Gastrocnemius medialis (tissue), 4 donors: ENCODE measurements around the gene STPG4. TPM values are rescaled to one million over a fixed set of nuclear protein-coding genes. Genes with fewer than 3 reads are reported as not detected.

Experiments used
- ATAC-seq, 2 donors: fragments of 150-250 bp; one replicate each; pipeline ENCODE4 v1.9.1; 2016
- DNase-seq, 2 donors: peaks; one replicate each; pipeline ENCODE4 v3.0.0-alpha.2; 2019
- H3K27ac ChIP-seq, 4 donors: fragments of 200-600 bp; sonication (generic); 1 replicate in 1 of 4; 2 replicates in 3 of 4; pipeline ENCODE4 v1.5.1; 2016 to 2018; ENCODE audit warnings: mild to moderate bottlenecking in 2 of 4, moderate library complexity in 1 of 4
- H3K27me3 ChIP-seq, 3 donors: fragments of 200-600 bp; sonication (generic) in 2 of 3; 1 replicate in 1 of 3; 2 replicates in 2 of 3; pipeline versions ENCODE4 v1.5.1 to v1.6.0; 2016 to 2019; ENCODE audit warnings: mild to moderate bottlenecking in 1 of 3, moderate library complexity in 1 of 3
- H3K36me3 ChIP-seq, 2 donors: fragments of 200-600 bp; sonication (generic) in 1 of 2; one replicate each; pipeline ENCODE4 v1.5.1; 2017 to 2018
- H3K4me1 ChIP-seq, 2 donors: fragments of 200-600 bp; sonication (generic) in 1 of 2; one replicate each; pipeline ENCODE4 v1.5.1; 2016 to 2017; ENCODE audit warnings: mild to moderate bottlenecking in 2 of 2
- H3K4me3 ChIP-seq, 4 donors: fragments of 200-600 bp; sonication (generic) in 3 of 4; 1 replicate in 1 of 4; 2 replicates in 3 of 4; pipeline ENCODE4 v1.5.1; 2016 to 2019; ENCODE audit warnings: mild to moderate bottlenecking in 2 of 4
- H3K9me3 ChIP-seq, 3 donors: fragments of 200-600 bp; sonication (generic) in 2 of 3; 1 replicate in 1 of 3; 2 replicates in 2 of 3; pipeline ENCODE4 v1.5.1; 2016 to 2019
- POLR2A ChIP-seq, 2 donors: fragments of 450-650 bp; IDR thresholded peaks; one replicate each; pipeline ENCODE4 v1.6.1; 2017; ENCODE audit warnings: antibody characterized with exemption in 2 of 2, mild to moderate bottlenecking in 2 of 2, moderate library complexity in 2 of 2
- in situ Hi-C, 4 donors: fragments of 200-750 bp; cut with MboI; loops; one replicate each; pipeline versions ENCODE4 v1.15.0 to v1.8.0; 2017; ENCODE audit warnings: low sequenced_read_pairs in 4 of 4
- intact Hi-C: fragments of 100-400 bp; cut with DNase I; formaldehyde crosslinking; loops from one replicate; pipeline ENCODE4 v1.15.1; 2023; ENCODE audit warnings: low total_unique reads
- total RNA-seq, 4 donors: library from RNA; depleted of rRNA; stranded (reverse); fragments of >200 nt; gene quantifications; one replicate each; pipeline versions ENCODE4 v1.1.0 to v1.2.3, GENCODE V29; 2016
- TF ChIP-seq, protein P1 (sequence below), 5 experiments: fragments of 450-650 bp in 3 of 5; fragments of 200-600 bp in 2 of 5; sonication (generic) in 2 of 5; IDR thresholded peaks in 4 of 5; conservative IDR thresholded peaks in 1 of 5; 1 replicate in 4 of 5; 2 replicates in 1 of 5; pipeline ENCODE4 v1.5.1; 2016 to 2019; ENCODE audit warnings: antibody characterized with exemption in 5 of 5, mild to moderate bottlenecking in 3 of 5, moderate library complexity in 3 of 5

Gene STPG4
- total RNA-seq, 4 donors from 2014 or later, result 0.33 TPM; not detected in 3

DNA sequence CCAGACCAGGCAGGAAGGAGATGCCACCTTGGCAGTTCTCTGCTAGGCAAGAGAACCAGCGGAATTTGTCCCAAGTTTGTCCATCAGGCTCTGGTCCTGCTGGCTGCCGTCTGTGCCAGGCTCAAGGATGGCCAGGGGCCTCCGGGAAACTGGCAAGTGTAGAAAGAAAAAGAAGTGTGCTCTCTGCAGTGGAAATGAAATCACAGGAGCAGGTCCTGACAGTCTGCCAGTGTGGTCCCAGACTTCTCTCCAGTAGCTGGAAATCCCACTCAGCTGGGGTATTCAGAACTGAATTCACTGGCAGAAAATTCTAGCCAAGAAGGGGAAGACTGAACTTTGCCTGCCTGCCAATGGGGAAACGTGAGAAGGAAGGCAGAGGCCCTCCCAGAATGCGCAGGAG lies 91.0 kb downstream of the STPG4 start:
- DNase-seq (no peak), ATAC-seq (peak in 1 of 2 donors; percentile 42)
- in situ Hi-C loops, result no loop called here
- Histone ChIP-seq H3K27ac (peak overlapping the region; percentile 7 to 74 (median 52)), H3K9me3 (no peaks in the 10 kb centered on the region), H3K27me3 (no peaks in the 10 kb centered on the region), H3K36me3 (no peaks in the 10 kb centered on the region), H3K4me3 (no peak overlapping the region), H3K4me1 (peaks cover 62 to 64% of the 10 kb centered on the region in 2 donors)
- intact Hi-C loops, result no loop called here
- TF ChIP-seq, protein P1, sequence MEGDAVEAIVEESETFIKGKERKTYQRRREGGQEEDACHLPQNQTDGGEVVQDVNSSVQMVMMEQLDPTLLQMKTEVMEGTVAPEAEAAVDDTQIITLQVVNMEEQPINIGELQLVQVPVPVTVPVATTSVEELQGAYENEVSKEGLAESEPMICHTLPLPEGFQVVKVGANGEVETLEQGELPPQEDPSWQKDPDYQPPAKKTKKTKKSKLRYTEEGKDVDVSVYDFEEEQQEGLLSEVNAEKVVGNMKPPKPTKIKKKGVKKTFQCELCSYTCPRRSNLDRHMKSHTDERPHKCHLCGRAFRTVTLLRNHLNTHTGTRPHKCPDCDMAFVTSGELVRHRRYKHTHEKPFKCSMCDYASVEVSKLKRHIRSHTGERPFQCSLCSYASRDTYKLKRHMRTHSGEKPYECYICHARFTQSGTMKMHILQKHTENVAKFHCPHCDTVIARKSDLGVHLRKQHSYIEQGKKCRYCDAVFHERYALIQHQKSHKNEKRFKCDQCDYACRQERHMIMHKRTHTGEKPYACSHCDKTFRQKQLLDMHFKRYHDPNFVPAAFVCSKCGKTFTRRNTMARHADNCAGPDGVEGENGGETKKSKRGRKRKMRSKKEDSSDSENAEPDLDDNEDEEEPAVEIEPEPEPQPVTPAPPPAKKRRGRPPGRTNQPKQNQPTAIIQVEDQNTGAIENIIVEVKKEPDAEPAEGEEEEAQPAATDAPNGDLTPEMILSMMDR (IDR thresholded peaks at IDR 0.05 in 4 of 5, conservative IDR thresholded peaks at IDR 0.05 in 1 of 5), result no peak
- no peak for TF ChIP-seq POLR2A (IDR thresholded peaks at IDR 0.05)

DNA sequence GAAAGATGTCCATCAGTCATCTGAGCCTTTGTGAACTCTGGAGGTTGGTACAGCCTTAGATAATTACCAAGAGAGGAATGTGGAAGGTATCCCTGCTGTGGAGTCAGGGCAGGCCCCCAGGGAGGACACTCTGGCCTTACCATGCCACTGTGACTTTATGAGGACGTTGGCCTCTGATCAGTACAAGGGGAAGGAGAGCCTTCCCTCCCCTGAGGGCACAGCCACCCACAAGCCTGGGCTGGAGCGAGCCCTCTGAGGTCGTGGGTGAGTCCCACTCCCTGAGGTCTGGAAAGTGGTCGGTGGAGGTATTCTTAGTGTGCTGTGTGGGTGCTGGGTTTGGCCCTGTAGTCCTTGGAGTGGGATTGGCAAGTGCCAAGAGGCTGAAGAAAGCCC lies 91.6 kb downstream of the STPG4 start:
- TF ChIP-seq, protein P1 (IDR thresholded peaks at IDR 0.05 in 4 of 5, conservative IDR thresholded peaks at IDR 0.05 in 1 of 5), result no peak
- TF ChIP-seq POLR2A (IDR thresholded peaks at IDR 0.05), result no peak
- H3K27me3 ChIP-seq, result no peaks in the 10 kb centered on the region
- peaks cover 58 to 61% of the 10 kb centered on the region in 2 donors for H3K4me1 ChIP-seq
- H3K4me3 ChIP-seq, result no peak overlapping the region
- in situ Hi-C loops (no loop called here), intact Hi-C loops (no loop called here)
- no peaks in the 10 kb centered on the region for H3K9me3 ChIP-seq
- peak overlapping the region; percentile 41 to 74 (median 55) for H3K27ac ChIP-seq
- H3K36me3 ChIP-seq, result no peaks in the 10 kb centered on the region
- ATAC-seq (peak in 1 of 2 donors; percentile 34), DNase-seq (no peak)

- Histone ChIP-seq H3K4me3 (no peak overlapping the region), H3K36me3 (no peaks in the 10 kb centered on the region), H3K4me1 (peaks cover 58 to 61% of the 10 kb centered on the region in 2 donors), H3K27me3 (no peaks in the 10 kb centered on the region), H3K9me3 (no peaks in the 10 kb centered on the region), H3K27ac (peak overlapping the region; percentile 41 to 74 (median 55))
- intact Hi-C loops (no loop called here), in situ Hi-C loops (no loop called here)
- ATAC-seq (no peak), DNase-seq (no peak)
- TF ChIP-seq, protein P1 (IDR thresholded peaks at IDR 0.05 in 4 of 5, conservative IDR thresholded peaks at IDR 0.05 in 1 of 5), result no peak
- TF ChIP-seq POLR2A (IDR thresholded peaks at IDR 0.05), result no peak
These were observed 92.2 kb downstream of the STPG4 start for GRCh38 chr2:47062681-47063537.

GRCh38 chr2:47061944-47062678 lies 93.0 kb downstream of the STPG4 start:
- intact Hi-C loops, result no loop called here

More at GRCh38 chr2:47061944-47062678, 93.0 kb downstream of the STPG4 start:
- H3K27me3 ChIP-seq, result no peaks in the 10 kb centered on the region
- DNase-seq (no peak), ATAC-seq (no peak)
- no peak overlapping the region for H3K4me3 ChIP-seq
- TF ChIP-seq POLR2A (IDR thresholded peaks at IDR 0.05), result no peak
- TF ChIP-seq, protein P1 (IDR thresholded peaks at IDR 0.05 in 4 of 5, conservative IDR thresholded peaks at IDR 0.05 in 1 of 5), result no peak
- peak overlapping the region; percentile 41 to 74 (median 56) for H3K27ac ChIP-seq
- H3K36me3 ChIP-seq, result no peaks in the 10 kb centered on the region
- in situ Hi-C loops, result no loop called here
- no peaks in the 10 kb centered on the region for H3K9me3 ChIP-seq
- peaks cover 61 to 63% of the 10 kb centered on the region in 2 donors for H3K4me1 ChIP-seq
